ENCODE results near the gene CRK.
"Not testable (repeated sequence)": the region's sequence is repeated elsewhere in the genome, so short reads cannot be mapped to it uniquely, and the experiment has no call there.

DNA sequence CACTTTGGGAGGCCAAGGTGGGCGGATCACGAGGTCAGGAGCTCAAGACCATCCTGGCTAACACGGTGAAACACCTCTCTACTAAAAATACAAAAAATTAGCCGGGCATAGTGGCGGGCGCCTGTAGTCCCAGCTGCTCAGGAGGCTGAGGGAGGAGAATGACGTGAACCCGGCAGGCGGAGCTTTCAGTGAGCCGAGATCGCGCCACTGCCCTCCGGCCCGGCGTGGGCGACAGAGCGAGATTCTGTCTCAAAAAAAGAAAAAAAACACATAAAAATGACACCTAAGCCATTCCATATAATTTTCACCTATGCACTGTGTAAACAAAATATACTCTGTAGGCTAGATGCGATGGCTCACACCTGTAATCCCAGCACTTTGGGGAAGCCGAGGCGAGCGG is 5.8 kb downstream of the CRK start:
- not testable (repeated sequence) for TF ChIP-seq POLR2A (IDR thresholded peaks at IDR 0.05)
- TF ChIP-seq, protein P1, sequence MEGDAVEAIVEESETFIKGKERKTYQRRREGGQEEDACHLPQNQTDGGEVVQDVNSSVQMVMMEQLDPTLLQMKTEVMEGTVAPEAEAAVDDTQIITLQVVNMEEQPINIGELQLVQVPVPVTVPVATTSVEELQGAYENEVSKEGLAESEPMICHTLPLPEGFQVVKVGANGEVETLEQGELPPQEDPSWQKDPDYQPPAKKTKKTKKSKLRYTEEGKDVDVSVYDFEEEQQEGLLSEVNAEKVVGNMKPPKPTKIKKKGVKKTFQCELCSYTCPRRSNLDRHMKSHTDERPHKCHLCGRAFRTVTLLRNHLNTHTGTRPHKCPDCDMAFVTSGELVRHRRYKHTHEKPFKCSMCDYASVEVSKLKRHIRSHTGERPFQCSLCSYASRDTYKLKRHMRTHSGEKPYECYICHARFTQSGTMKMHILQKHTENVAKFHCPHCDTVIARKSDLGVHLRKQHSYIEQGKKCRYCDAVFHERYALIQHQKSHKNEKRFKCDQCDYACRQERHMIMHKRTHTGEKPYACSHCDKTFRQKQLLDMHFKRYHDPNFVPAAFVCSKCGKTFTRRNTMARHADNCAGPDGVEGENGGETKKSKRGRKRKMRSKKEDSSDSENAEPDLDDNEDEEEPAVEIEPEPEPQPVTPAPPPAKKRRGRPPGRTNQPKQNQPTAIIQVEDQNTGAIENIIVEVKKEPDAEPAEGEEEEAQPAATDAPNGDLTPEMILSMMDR (IDR thresholded peaks at IDR 0.05): not testable (repeated sequence)
